B cell (primary cell): ENCODE measurements around the gene GNB1. TPM values are rescaled to one million over a fixed set of nuclear protein-coding genes. Genes with fewer than 3 reads are reported as not detected.
"Not testable (repeated sequence)": the region's sequence is repeated elsewhere in the genome, so short reads cannot be mapped to it uniquely, and the experiment has no call there.

Experiments used
- ATAC-seq: fragments of 200-7000 bp; cut with Tn5 transposase; one replicate; pipeline ENCODE4 v1.10.0; 2021; ENCODE audit warnings: low read depth, mild to moderate bottlenecking, moderate number of reproducible peaks, moderate library complexity
- CTCF ChIA-PET: fragments of 350-600 bp; sonication (Branson Sonifier 250); formaldehyde crosslinking; loops from one replicate; lab custom pipeline; 2021; ENCODE audit warnings: antibody characterized with exemption, inconsistent platforms; lab: Charles Lee
- POLR2A ChIA-PET: fragments of 350-600 bp; sonication (Branson Sonifier 250); formaldehyde crosslinking; loops from one replicate; lab custom pipeline; 2021; ENCODE audit warnings: antibody characterized with exemption; lab: Charles Lee
- DNase-seq: peaks from one replicate; pipeline ENCODE4 v3.0.0; 2013
- H2AFZ ChIP-seq: 2 replicates; pipeline ENCODE4 v1.6.1; 2012; ENCODE audit warnings: mild to moderate bottlenecking, low read depth, low read length; ENCODE audit not compliant: insufficient read depth, poor library complexity, severe bottlenecking
- H3K27ac ChIP-seq, 2 donors: 1 replicate in 1 of 2; 2 replicates in 1 of 2; pipeline ENCODE4 v1.5.1; 2012 to 2013; ENCODE audit warnings: low read length in 2 of 2, mild to moderate bottlenecking in 2 of 2, moderate library complexity in 1 of 2
- H3K27me3 ChIP-seq, 4 experiments: fragments of 200-600 bp in 1 of 4; sonication (generic) in 1 of 4; replicated peaks in 1 of 4; 1 replicate in 2 of 4; 2 replicates in 2 of 4; pipeline versions ENCODE4 v1.6.1 to v1.7.0; 2013 to 2016; ENCODE audit warnings: low read length in 3 of 4, mild to moderate bottlenecking in 2 of 4, mixed read lengths in 1 of 4, moderate library complexity in 1 of 4; ENCODE audit not compliant: insufficient read depth in 4 of 4, control insufficient read depth in 3 of 4; ENCODE audit errors: control extremely low read depth in 1 of 4
- H3K36me3 ChIP-seq, 2 experiments: replicated peaks in 1 of 2; 1 replicate in 1 of 2; 2 replicates in 1 of 2; pipeline versions ENCODE4 v1.6.1 to v1.7.1; 2013; ENCODE audit warnings: low read length in 1 of 2; ENCODE audit not compliant: insufficient read depth in 2 of 2, control insufficient read depth in 1 of 2; ENCODE audit errors: control extremely low read depth in 1 of 2, extremely low read depth in 1 of 2
- H3K4me1 ChIP-seq, 2 donors: fragments of 200-600 bp in 1 of 2; sonication (generic) in 1 of 2; 1 replicate in 1 of 2; 2 replicates in 1 of 2; pipeline versions ENCODE4 v1.5.1 to v1.6.1; 2013 to 2017; ENCODE audit warnings: low read length in 2 of 2; ENCODE audit not compliant: control insufficient read depth in 2 of 2, insufficient read depth in 2 of 2
- H3K4me2 ChIP-seq: replicated peaks from 2 replicates; pipeline ENCODE3; 2012; ENCODE audit warnings: mild to moderate bottlenecking, low read depth, low read length; ENCODE audit not compliant: poor library complexity, severe bottlenecking
- H3K4me3 ChIP-seq, 5 experiments: fragments of 200-600 bp in 1 of 5; sonication (generic) in 1 of 5; 1 replicate in 3 of 5; 2 replicates in 2 of 5; pipeline versions ENCODE4 v1.5.1 to v1.7.0; 2011 to 2016; ENCODE audit warnings: low read length in 4 of 5, mild to moderate bottlenecking in 4 of 5, low read depth in 2 of 5, control low read depth in 1 of 5, moderate library complexity in 1 of 5; ENCODE audit not compliant: insufficient read depth in 1 of 5; ENCODE audit errors: control extremely low read depth in 1 of 5, extremely low read depth in 1 of 5
- H3K79me2 ChIP-seq: fragments of 200-600 bp; sonication (generic); one replicate; pipeline ENCODE4 v1.6.0; 2016; ENCODE audit warnings: low read length; ENCODE audit not compliant: control insufficient read depth, insufficient read depth
- H3K9ac ChIP-seq: fragments of 200-600 bp; sonication (generic); 2 replicates; pipeline ENCODE4 v1.6.1; 2017; ENCODE audit warnings: mild to moderate bottlenecking, low read length, moderate library complexity
- H3K9me3 ChIP-seq, 3 donors: one replicate each; pipeline versions ENCODE4 v1.6.1 to v1.7.1; 2013; ENCODE audit warnings: low read length in 2 of 3; ENCODE audit not compliant: control insufficient read depth in 2 of 3, insufficient read depth in 1 of 3; ENCODE audit errors: control extremely low read depth in 1 of 3
- H4K20me1 ChIP-seq: 2 replicates; pipeline ENCODE4 v1.6.0; 2012; ENCODE audit warnings: mild to moderate bottlenecking, low read length; ENCODE audit not compliant: insufficient read depth, control insufficient read depth, poor library complexity, severe bottlenecking
- H3K27ac Mint-ChIP-seq: one replicate; pipeline ENCODE4 v1.8.0; 2021; ENCODE audit warnings: mixed read lengths
- H3K27me3 Mint-ChIP-seq: one replicate; pipeline ENCODE4 v1.8.0; 2021; ENCODE audit warnings: mixed read lengths
- H3K4me1 Mint-ChIP-seq: one replicate; pipeline ENCODE4 v1.8.0; 2021; ENCODE audit warnings: mixed read lengths
- H3K4me3 Mint-ChIP-seq: one replicate; pipeline ENCODE4 v1.8.0; 2021; ENCODE audit warnings: mixed read lengths
- H3K9me3 Mint-ChIP-seq: one replicate; pipeline ENCODE4 v1.8.0; 2022; ENCODE audit warnings: mixed read lengths; ENCODE audit not compliant: insufficient read depth
- CTCF ChIP-seq: fragments of 200-600 bp; IDR thresholded peaks from one replicate; pipeline ENCODE4 v1.8.0; 2022; ENCODE audit warnings: antibody characterized with exemption, mild to moderate bottlenecking
- EZH2 ChIP-seq: IDR thresholded peaks from 2 replicates; pipeline ENCODE4 v1.6.1; 2012; ENCODE audit warnings: borderline replicate concordance, low read depth, mild to moderate bottlenecking, moderate library complexity, low read length; ENCODE audit not compliant: insufficient read depth, poor library complexity, severe bottlenecking
- WGBS: methylation state at CpG from one replicate; pipeline ENCODE4 v1.1.5; 2013; ENCODE audit warnings: missing lambda C conversion rate; ENCODE audit not compliant: insufficient coverage; 5-methylcytosine and 5-hydroxymethylcytosine counted together
- intact Hi-C: fragments of 100-400 bp; cut with micrococcal nuclease; formaldehyde crosslinking; loops from one replicate; pipeline ENCODE4 v1.10.0; 2022
- polyA plus RNA-seq: library from polyadenylated mRNA; depleted of rRNA; stranded (reverse); fragments of >200 nt; gene quantifications from 2 replicates; pipeline ENCODE4 v1.2.3, GENCODE V29; 2012
- total RNA-seq, 2 donors: library from RNA; stranded (reverse); fragments of 120-200 nt in 1 of 2; gene quantifications; 1 replicate in 1 of 2; 2 replicates in 1 of 2; pipeline versions ENCODE4 v1.2.3 to v1.2.4, GENCODE V29; 2013 to 2022

GNB1 gene
- total and polyA plus RNA-seq, 2 donors (not counting 1 experiment from before 2014, with no cell fraction given) = 249 to 269 TPM

- intact Hi-C loops = loop anchor here (5.0 kb wide), 1 partner anchor 34 kb away; no protein-coding TSS in a partner anchor
- H3K27ac Mint-ChIP-seq = peak overlapping the region; percentile 67
- H3K27me3 Mint-ChIP-seq, H3K4me3 ChIP-seq, H3K9ac ChIP-seq, H2AFZ ChIP-seq, H3K4me3 Mint-ChIP-seq, H3K27me3 ChIP-seq, ATAC-seq, POLR2A ChIA-PET, DNase-seq, H3K9me3 ChIP-seq, H3K9me3 Mint-ChIP-seq: not testable (repeated sequence)
- Histone ChIP-seq H3K4me2 (peak overlapping the region; percentile 6), H3K27ac (peak overlapping the region in 1 of 2 donors; percentile 74), H4K20me1 (peaks cover 100% of the 10 kb centered on the region), H3K79me2 (peaks cover 100% of the 10 kb centered on the region), H3K4me1 (peaks cover 49 to 64% of the 10 kb centered on the region in 2 donors), H3K36me3 (peaks cover 0 to 16% of the 10 kb centered on the region in 2 experiments)
- CTCF ChIA-PET = interaction anchor here (1.7 kb wide), 1 partner anchor 50 kb away, joined by 3 read pairs; no protein-coding TSS in a partner anchor
- 93% methylated on average over 4 of the region's 6 CpGs for WGBS
- H3K4me1 Mint-ChIP-seq = peaks cover 69% of the 10 kb centered on the region
These were observed 34.7 kb downstream of the GNB1 start for GRCh38 chr1:1856161-1856560.

GRCh38 chr1:1853593-1854257, 37.2 kb downstream of the GNB1 start:
- 85% methylated on average over 4 of the region's 7 CpGs for WGBS
- Histone ChIP-seq H3K79me2 (peaks cover 100% of the 10 kb centered on the region), H3K4me2 (no peak overlapping the region), H4K20me1 (peaks cover 88% of the 10 kb centered on the region), H2AFZ (no peak overlapping the region), H3K27ac (peak overlapping the region in 1 of 2 donors; percentile 64), H3K4me1 (peaks cover 45 to 56% of the 10 kb centered on the region in 2 donors), H3K4me3 (no peak overlapping the region), H3K36me3 (peaks cover 0 to 22% of the 10 kb centered on the region in 2 experiments), H3K9ac (no peak overlapping the region), H3K9me3 (no peaks in the 10 kb centered on the region), H3K27me3 (no peaks in the 10 kb centered on the region)
- H3K27ac Mint-ChIP-seq = no peak overlapping the region
- ChIA-PET POLR2A (no interaction called here), CTCF (interaction anchor here (0.8 to 1.4 kb wide), 5 partner anchors 10 to 74 kb away, joined by 3 to 4 read pairs (median 3); no protein-coding TSS in a partner anchor)
- H3K4me3 Mint-ChIP-seq = no peak overlapping the region
- intact Hi-C loops = no loop called here
- H3K4me1 Mint-ChIP-seq = peaks cover 66% of the 10 kb centered on the region
- DNase-seq (no peak), ATAC-seq (no peak)
- H3K27me3 Mint-ChIP-seq = no peaks in the 10 kb centered on the region
- TF ChIP-seq CTCF (no peak), EZH2 (no peak)
- H3K9me3 Mint-ChIP-seq = no peaks in the 10 kb centered on the region
